Measurements from ENCODE around the gene PTPRD. TPM values are rescaled to one million over a fixed set of nuclear protein-coding genes. Genes with fewer than 3 reads are reported as not detected.

Gene PTPRD
- total RNA-seq, 3 donors from 2014 or later: 2.9 to 5.4 (median 3.6) TPM

- Histone ChIP-seq H3K4me1 (peaks cover 0 to 3% of the 10 kb centered on the region in 2 donors), H3K27me3 (no peaks in the 10 kb centered on the region), H3K27ac (no peak overlapping the region), H3K9me3 (no peaks in the 10 kb centered on the region), H3K4me3 (no peak overlapping the region), H3K36me3 (no peaks in the 10 kb centered on the region)
- intact Hi-C loops (cut with DNase I; ENCODE audit: low total_unique reads): no loop called here
- no peak for DNase-seq (ENCODE audit: low spot score in 2 of 2)
- no peak for TF ChIP-seq POLR2AphosphoS5 (IDR thresholded peaks at IDR 0.05)
- no peak for TF ChIP-seq CTCF (IDR thresholded peaks at IDR 0.05)
- TF ChIP-seq POLR2A (IDR thresholded peaks at IDR 0.05): no peak
These were observed 50.0 kb downstream of the PTPRD start for GRCh38 chr9:10562581-10563343.

- no peaks in the 10 kb centered on the region for H3K9me3 ChIP-seq
- TF ChIP-seq POLR2AphosphoS5 (IDR thresholded peaks at IDR 0.05) (no peak), POLR2A (IDR thresholded peaks at IDR 0.05) (no peak), CTCF (IDR thresholded peaks at IDR 0.05) (no peak)
- no peak for DNase-seq (ENCODE audit: low spot score in 2 of 2)
- no peaks in the 10 kb centered on the region for H3K27me3 ChIP-seq
- H3K4me3 ChIP-seq: no peak overlapping the region
- no peak overlapping the region for H3K27ac ChIP-seq
- H3K36me3 ChIP-seq: no peaks in the 10 kb centered on the region
- no peaks in the 10 kb centered on the region for H3K4me1 ChIP-seq
- intact Hi-C loops (cut with DNase I; ENCODE audit: low total_unique reads): loop anchor here (5.0 kb wide), 1 partner anchor 59 kb away; no protein-coding TSS in a partner anchor
These were observed 64.5 kb downstream of the PTPRD start for GRCh38 chr9:10548348-10548747.

- Histone ChIP-seq H3K4me3 (no peak overlapping the region), H3K27me3 (no peaks in the 10 kb centered on the region), H3K9me3 (no peaks in the 10 kb centered on the region), H3K27ac (no peak overlapping the region), H3K4me1 (no peaks in the 10 kb centered on the region), H3K36me3 (no peaks in the 10 kb centered on the region)
- no peak for DNase-seq (ENCODE audit: low spot score in 2 of 2)
- intact Hi-C loops (cut with DNase I; ENCODE audit: low total_unique reads): no loop called here
- TF ChIP-seq POLR2A (IDR thresholded peaks at IDR 0.05) (no peak), CTCF (IDR thresholded peaks at IDR 0.05) (no peak), POLR2AphosphoS5 (IDR thresholded peaks at IDR 0.05) (no peak)
These were observed 74.7 kb downstream of the PTPRD start for GRCh38 chr9:10538073-10538472.

GRCh38 chr9:10534850-10535249 lies 78.0 kb downstream of the PTPRD start:
- Histone ChIP-seq H3K9me3 (no peaks in the 10 kb centered on the region), H3K27ac (no peak overlapping the region), H3K27me3 (no peaks in the 10 kb centered on the region), H3K4me3 (no peak overlapping the region), H3K4me1 (no peaks in the 10 kb centered on the region), H3K36me3 (no peaks in the 10 kb centered on the region)
- intact Hi-C loops (cut with DNase I; ENCODE audit: low total_unique reads): no loop called here
- DNase-seq (ENCODE audit: low spot score in 2 of 2): no peak
- TF ChIP-seq POLR2AphosphoS5 (IDR thresholded peaks at IDR 0.05): no peak
- no peak for TF ChIP-seq CTCF (IDR thresholded peaks at IDR 0.05)
- TF ChIP-seq POLR2A (IDR thresholded peaks at IDR 0.05): no peak

GRCh38 chr9:10525972-10526371 lies 86.8 kb downstream of the PTPRD start:
- intact Hi-C loops (cut with DNase I; ENCODE audit: low total_unique reads): no loop called here
- Histone ChIP-seq H3K27me3 (no peaks in the 10 kb centered on the region), H3K9me3 (no peaks in the 10 kb centered on the region), H3K36me3 (no peaks in the 10 kb centered on the region), H3K4me3 (no peak overlapping the region), H3K27ac (no peak overlapping the region), H3K4me1 (no peaks in the 10 kb centered on the region)
- TF ChIP-seq POLR2A (IDR thresholded peaks at IDR 0.05) (no peak), POLR2AphosphoS5 (IDR thresholded peaks at IDR 0.05) (no peak)
- DNase-seq (ENCODE audit: low spot score in 2 of 2): no peak
